Omental fat pad (tissue), 4 donors: ENCODE data around the gene SLC51B. TPM values are rescaled to one million over a fixed set of nuclear protein-coding genes. Genes with fewer than 3 reads are reported as not detected.
A peak's percentile ranks its signal among the peaks of the same experiment; 100 is the strongest.

Experiments
- ATAC-seq: fragments of 150-250 bp; one replicate; pipeline ENCODE4 v1.9.1; 2016; ENCODE audit warnings: mild to moderate bottlenecking, moderate library complexity; ENCODE audit not compliant: low FRiP score
- DNase-seq: peaks from one replicate; pipeline ENCODE4 v3.0.0-alpha.2; 2019; ENCODE audit warnings: low spot score
- CTCF ChIP-seq, 3 donors: fragments of 450-650 bp; IDR thresholded peaks; one replicate each; pipeline ENCODE4 v1.5.1; 2016 to 2017; ENCODE audit warnings: antibody characterized with exemption in 3 of 3, mild to moderate bottlenecking in 3 of 3, moderate library complexity in 2 of 3
- total RNA-seq, 4 donors: library from RNA; depleted of rRNA; stranded (reverse); fragments of >200 nt; gene quantifications; one replicate each; pipeline ENCODE4 v1.1.0, GENCODE V29; 2016

The SLC51B gene
- total RNA-seq, 4 donors from 2014 or later, result not detected

GRCh38 chr15:65032801-65033537, 12.2 kb upstream of the SLC51B start:
- no peak for TF ChIP-seq CTCF (IDR thresholded peaks at IDR 0.05)
- DNase-seq (no peak), ATAC-seq (peak; percentile 17)

- no peak for TF ChIP-seq CTCF (IDR thresholded peaks at IDR 0.05)
- ATAC-seq (no peak), DNase-seq (no peak)
Observed at GRCh38 chr15:65033659-65034269, 11.4 kb upstream of the SLC51B start.

GRCh38 chr15:65034719-65035118, 10.5 kb upstream of the SLC51B start:
- no peak for TF ChIP-seq CTCF (IDR thresholded peaks at IDR 0.05)
- no peak for ATAC-seq
- no peak for DNase-seq

- DNase-seq (no peak), ATAC-seq (no peak)
- TF ChIP-seq CTCF (IDR thresholded peaks at IDR 0.05), result no peak
Observed at GRCh38 chr15:65037309-65037708, 7.9 kb upstream of the SLC51B start.

- ATAC-seq (no peak), DNase-seq (no peak)
- TF ChIP-seq CTCF (IDR thresholded peaks at IDR 0.05), result no peak
Observed at GRCh38 chr15:65038428-65038827, 6.8 kb upstream of the SLC51B start.

- ATAC-seq (no peak), DNase-seq (no peak)
- no peak for TF ChIP-seq CTCF (IDR thresholded peaks at IDR 0.05)
Observed at GRCh38 chr15:65038836-65039235, 6.4 kb upstream of the SLC51B start.

- no peak for TF ChIP-seq CTCF (IDR thresholded peaks at IDR 0.05)
- no peak for ATAC-seq
Observed at GRCh38 chr15:65040461-65040860, 4.7 kb upstream of the SLC51B start.

More at GRCh38 chr15:65040461-65040860, 4.7 kb upstream of the SLC51B start:
- no peak for DNase-seq
